BJ (cell line): Measurements from ENCODE around the gene PRPF19. TPM values are rescaled to one million over a fixed set of nuclear protein-coding genes. Genes with fewer than 3 reads are reported as not detected.

Source experiments
- CTCF ChIA-PET: fragments of 350-600 bp; formaldehyde crosslinking; extraction: SDS; loops from one replicate; lab custom pipeline; 2021; ENCODE audit warnings: antibody characterized with exemption, inconsistent platforms; lab: Yijun Ruan, JAX
- POLR2A ChIA-PET: fragments of 300-600 bp; sonication (Branson Sonifier 250); formaldehyde crosslinking; extraction: SDS; loops from one replicate; lab custom pipeline; 2021; ENCODE audit warnings: antibody characterized with exemption; lab: Charles Lee
- DNase-seq: peaks from one replicate; pipeline ENCODE4 v3.0.0-alpha.2; 2011; ENCODE audit warnings: low read depth
- H3K27me3 ChIP-seq: 2 replicates; pipeline ENCODE4 v1.6.0; 2011; ENCODE audit warnings: low read length; ENCODE audit not compliant: control insufficient read depth, insufficient read depth
- H3K36me3 ChIP-seq: 2 replicates; pipeline ENCODE4 v1.5.1; 2011; ENCODE audit warnings: low read length; ENCODE audit not compliant: control insufficient read depth, insufficient read depth
- H3K4me3 ChIP-seq: 2 replicates; pipeline ENCODE4 v1.5.1; 2011; ENCODE audit warnings: low read depth, mild to moderate bottlenecking, control low read depth, low read length
- CTCF ChIP-seq: IDR thresholded peaks from 2 replicates; pipeline ENCODE4 v1.5.1; 2011; ENCODE audit warnings: low read depth, mild to moderate bottlenecking, control low read depth, inconsistent platforms, low read length, moderate library complexity; ENCODE audit not compliant: insufficient read depth
- polyA plus RNA-seq: library from polyadenylated mRNA; depleted of rRNA; stranded (reverse); fragments of >200 nt; gene quantifications from 2 replicates; pipeline ENCODE4 v1.2.3, GENCODE V29; 2011

PRPF19 gene
- polyA plus RNA-seq, 1 experiment, result 48.6 TPM

GRCh38 chr11:60942970-60943565 lies 36.7 kb upstream of the PRPF19 start:
- POLR2A ChIA-PET, result no interaction called here
- Histone ChIP-seq H3K36me3 (peaks cover 10% of the 10 kb centered on the region; the same call in 1 of the 2 replicates), H3K4me3 (no peak overlapping the region), H3K27me3 (no peaks in the 10 kb centered on the region)
- TF ChIP-seq CTCF, result no peak
- no peak for DNase-seq
- CTCF ChIA-PET, result interaction anchor here (0.6 kb wide), 1 partner anchor 549 kb away, joined by 3 read pairs; no protein-coding TSS in a partner anchor

GRCh38 chr11:60942219-60942618 lies 35.8 kb upstream of the PRPF19 start:
- ChIA-PET POLR2A (no interaction called here), CTCF (no interaction called here)
- no peak for DNase-seq
- H3K36me3 ChIP-seq, result peaks cover 11% of the 10 kb centered on the region; the same call in 1 of the 2 replicates
- no peaks in the 10 kb centered on the region for H3K27me3 ChIP-seq
- no peak for TF ChIP-seq CTCF
- no peak overlapping the region for H3K4me3 ChIP-seq

GRCh38 chr11:60941371-60942119 lies 35.2 kb upstream of the PRPF19 start:
- no peak for TF ChIP-seq CTCF
- DNase-seq, result no peak
- Histone ChIP-seq H3K4me3 (no peak overlapping the region), H3K27me3 (no peaks in the 10 kb centered on the region), H3K36me3 (peaks cover 11% of the 10 kb centered on the region; the same call in 1 of the 2 replicates)
- ChIA-PET POLR2A (no interaction called here), CTCF (interaction anchor here (2.0 kb wide), 1 partner anchor 9 kb away, joined by 5 read pairs; no protein-coding TSS in a partner anchor)

- peaks cover 9% of the 10 kb centered on the region for H3K36me3 ChIP-seq
- H3K27me3 ChIP-seq, result no peaks in the 10 kb centered on the region
- no peak overlapping the region for H3K4me3 ChIP-seq
- no peak for DNase-seq
- POLR2A ChIA-PET, result interaction anchor here (0.7 kb wide), 1 partner anchor 1982 kb away, joined by 3 read pairs; no protein-coding TSS in a partner anchor
- CTCF ChIA-PET, result interaction anchor here (0.7 to 2.0 kb wide), 5 partner anchors 10 to 246 kb away, joined by 3 to 5 read pairs (median 3); no protein-coding TSS in a partner anchor
- TF ChIP-seq CTCF, result no peak
Measured at GRCh38 chr11:60939855-60940254, 33.5 kb upstream of the PRPF19 start.

GRCh38 chr11:60939301-60939700 lies 32.9 kb upstream of the PRPF19 start:
- H3K4me3 ChIP-seq, result no peak overlapping the region
- DNase-seq, result no peak
- CTCF ChIA-PET, result interaction anchor here (1.2 kb wide), 1 partner anchor 11 kb away, joined by 3 read pairs; no protein-coding TSS in a partner anchor

More at GRCh38 chr11:60939301-60939700, 32.9 kb upstream of the PRPF19 start:
- no peaks in the 10 kb centered on the region for H3K27me3 ChIP-seq
- TF ChIP-seq CTCF, result no peak
- H3K36me3 ChIP-seq, result peaks cover 9% of the 10 kb centered on the region
- POLR2A ChIA-PET, result no interaction called here
